K562 (cell line): Measurements from ENCODE around the gene CBLC. TPM values are rescaled to one million over a fixed set of nuclear protein-coding genes. Genes with fewer than 3 reads are reported as not detected.
A peak's percentile ranks its signal among the peaks of the same experiment; 100 is the strongest.

Experiments used
- ATAC-seq: fragments of 200-7000 bp; cut with Tn5 transposase; 3 replicates; pipeline ENCODE4 v1.9.1; 2020; ENCODE audit warnings: moderate library complexity
- BruUV-seq: library from RNA; stranded (reverse); fragments of 400-500 nt; replicated peaks from 2 replicates; lab custom pipeline; 2021; lab: Mats Ljungman, UMichigan
- CTCF ChIA-PET: fragments of 300-600 bp; formaldehyde crosslinking; extraction: SDS; loops from one replicate; lab custom pipeline; 2021; ENCODE audit warnings: low intra/inter-chr PET ratio; lab: Yijun Ruan, JAX
- POLR2A ChIA-PET: fragments of 300-600, 350-650 bp; sonication (Branson Sonifier 250); formaldehyde crosslinking; extraction: SDS; loops from one replicate; lab custom pipeline; 2021; ENCODE audit warnings: antibody characterized with exemption, inconsistent platforms; lab: Yijun Ruan, JAX
- DNase-seq, 4 experiments: peaks; one replicate each; pipeline versions ENCODE4 v3.0.0 to v3.0.0-alpha.2; 2011 to 2018; ENCODE audit warnings: low spot score in 3 of 4, mixed read lengths in 3 of 4; ENCODE audit errors: extremely low read depth in 1 of 4
- FAIRE-seq: peaks from 2 replicates; lab custom pipeline; 2011; peaks lifted over from hg19 to GRCh38; lab: Jason Lieb, UNC
- H2AFZ ChIP-seq: 2 replicates; pipeline ENCODE4 v1.6.0; 2011; ENCODE audit warnings: low read depth, low read length, control low read depth, inconsistent platforms
- H3K27ac ChIP-seq: fragments of 200-600 bp; 3 replicates; pipeline ENCODE4 v1.8.0; 2011; ENCODE audit warnings: low read depth, mild to moderate bottlenecking, control low read depth, inconsistent platforms, low read length, moderate library complexity, mixed read lengths; ENCODE audit errors: extremely low read depth
- H3K27me3 ChIP-seq, 2 experiments: fragments of 300-600 bp in 1 of 2; 2 replicates in 1 of 2; 3 replicates in 1 of 2; pipeline versions ENCODE4 v1.6.0 to v1.8.0; 2011; ENCODE audit warnings: inconsistent platforms in 2 of 2, low read length in 2 of 2, mild to moderate bottlenecking in 1 of 2, mixed read lengths in 1 of 2, moderate library complexity in 1 of 2; ENCODE audit not compliant: control insufficient read depth in 2 of 2, insufficient read depth in 2 of 2
- H3K36me3 ChIP-seq: fragments of 300-600 bp; 3 replicates; pipeline ENCODE4 v1.8.0; 2011; ENCODE audit warnings: mild to moderate bottlenecking, low read length, inconsistent platforms; ENCODE audit not compliant: control insufficient read depth, insufficient read depth
- H3K4me1 ChIP-seq, 2 experiments: fragments of 200-600 bp in 1 of 2; replicated peaks in 1 of 2; 2 replicates in 1 of 2; 3 replicates in 1 of 2; pipeline versions ENCODE4 v1.5.1 to v1.8.0; 2011; ENCODE audit warnings: inconsistent platforms in 2 of 2, low read length in 2 of 2, mild to moderate bottlenecking in 1 of 2, mixed read lengths in 1 of 2, moderate library complexity in 1 of 2; ENCODE audit not compliant: control insufficient read depth in 2 of 2, insufficient read depth in 2 of 2
- H3K4me2 ChIP-seq: 2 replicates; pipeline ENCODE4 v1.6.1; 2011; ENCODE audit warnings: low read length, control low read depth, inconsistent platforms, mixed read lengths; ENCODE audit not compliant: insufficient read depth
- H3K4me3 ChIP-seq: fragments of 200-600 bp; sonication (generic), shearing (Covaris generic); 2 replicates; pipeline ENCODE4 v1.5.1; 2016; ENCODE audit warnings: control low read depth, inconsistent platforms
- H3K79me2 ChIP-seq: fragments of 200-600 bp; 3 replicates; pipeline ENCODE4 v1.8.0; 2011; ENCODE audit warnings: low read length, inconsistent platforms; ENCODE audit not compliant: control insufficient read depth, insufficient read depth
- H3K9ac ChIP-seq, 2 experiments: 2 replicates each; pipeline versions ENCODE4 v1.6.0 to v1.6.1; 2011; ENCODE audit warnings: low read depth in 2 of 2, low read length in 2 of 2, control low read depth in 1 of 2, inconsistent platforms in 1 of 2, mild to moderate bottlenecking in 1 of 2, mixed read lengths in 1 of 2; ENCODE audit not compliant: insufficient read depth in 1 of 2
- H3K9me1 ChIP-seq: one replicate; pipeline ENCODE4 v1.6.0; 2011; ENCODE audit warnings: inconsistent platforms, mild to moderate bottlenecking, low read length, moderate library complexity; ENCODE audit not compliant: control insufficient read depth, insufficient read depth
- H3K9me3 ChIP-seq: replicated peaks from 2 replicates; pipeline ENCODE4 v1.5.1; 2011; ENCODE audit warnings: low read depth, low read length, inconsistent platforms; ENCODE audit not compliant: control insufficient read depth, insufficient read depth
- H4K20me1 ChIP-seq: replicated peaks from 2 replicates; pipeline ENCODE4 v1.6.1; 2011; ENCODE audit warnings: low read length, inconsistent platforms, mixed read lengths; ENCODE audit not compliant: control insufficient read depth, insufficient read depth
- CHD4 ChIP-seq: fragments of 200-600 bp; sonication (generic); IDR thresholded peaks from 3 replicates; pipeline ENCODE4 v1.6.1; 2012; ENCODE audit warnings: low read depth, mild to moderate bottlenecking, mixed read lengths, low read length, inconsistent platforms; ENCODE audit not compliant: insufficient read depth, insufficient replicate concordance, poor library complexity, severe bottlenecking
- ELF1 ChIP-seq: fragments of 200-800 bp; sonication (Bioruptor generic); IDR thresholded peaks from 2 replicates; pipeline ENCODE4 v1.6.1; 2016; ENCODE audit warnings: missing genetic modification characterization, missing compliant biosample characterization
- HCFC1 ChIP-seq: IDR thresholded peaks from 2 replicates; pipeline ENCODE4 v1.6.1; 2012; ENCODE audit warnings: low read depth, low read length, improper control_type of control experiment
- NONO ChIP-seq, 2 experiments: fragments of 200-400 bp in 1 of 2; fragments of 450-650 bp in 1 of 2; formaldehyde crosslinking in 1 of 2; IDR thresholded peaks; 2 replicates each; pipeline ENCODE4 v1.6.1; 2017; ENCODE audit warnings: low read depth in 2 of 2, mild to moderate bottlenecking in 2 of 2, moderate library complexity in 2 of 2, low read length in 1 of 2
- RBBP5 ChIP-seq: fragments of 200-600 bp; sonication (generic); IDR thresholded peaks from 2 replicates; pipeline ENCODE4 v1.6.1; 2012; ENCODE audit warnings: borderline replicate concordance, mild to moderate bottlenecking, low read length, control low read depth, inconsistent platforms; ENCODE audit not compliant: insufficient read depth, poor library complexity, severe bottlenecking
- RBM34 ChIP-seq: fragments of 200-400 bp; formaldehyde crosslinking; IDR thresholded peaks from 2 replicates; pipeline ENCODE4 v1.6.1; 2018; ENCODE audit warnings: low read length, borderline replicate concordance; ENCODE audit not compliant: insufficient read depth
- SPI1 ChIP-seq: IDR thresholded peaks from 2 replicates; pipeline ENCODE4 v1.6.1; 2011; ENCODE audit warnings: low read depth, low read length, control low read depth, borderline replicate concordance
- ZFP30 ChIP-seq: fragments of 250-450 bp; sonication (Bioruptor Pico); IDR thresholded peaks from 2 replicates; pipeline ENCODE4 v1.8.0; 2022; ENCODE audit warnings: moderate library complexity, mild to moderate bottlenecking, inconsistent platforms, borderline replicate concordance
- WGBS: fragments of 100-300 bp; shearing (Covaris generic); methylation state at CpG from one replicate; pipeline ENCODE4 v1.1.6; 2016; ENCODE audit warnings: low coverage, mixed read lengths; ENCODE audit not compliant: insufficient coverage; ENCODE audit errors: missing lambda C conversion rate; 5-methylcytosine and 5-hydroxymethylcytosine counted together
- in situ Hi-C: fragments of 300-500 bp; cut with MboI; formaldehyde crosslinking; loops from 4 replicates; pipeline ENCODE4 v1.15.0; 2018; ENCODE audit warnings: inconsistent platforms, mixed read lengths
- intact Hi-C: fragments of 100-400 bp; cut with micrococcal nuclease; formaldehyde crosslinking; loops from 2 replicates; pipeline ENCODE4 v1.14.2; 2022
- polyA plus RNA-seq, 8 experiments: library from polyadenylated mRNA; depleted of rRNA in 4 of 8; stranded (reverse) in 5 of 8; unstranded in 3 of 8; fragments of >200 nt; fragmentation: Nextera tagmentation in 2 of 8; fragmentation: Illumina TruSeq in 1 of 8; extraction: Ambion mirVana in 2 of 8; extraction: Trizol in 1 of 8; gene quantifications; 2 replicates each; pipeline versions ENCODE4 v1.2.1 to v1.2.3, GENCODE V29; 2011 to 2014; ENCODE audit warnings: inconsistent platforms in 1 of 8, missing spikeins in 1 of 8
- total RNA-seq, 7 experiments: library from RNA; depleted of rRNA in 6 of 7; stranded (reverse); fragments of >200 nt in 6 of 7; fragmentation: Illumina TruSeq in 2 of 7; extraction: Trizol in 2 of 7; gene quantifications; 2 replicates each; pipeline versions ENCODE4 v1.2.1 to v1.2.3, GENCODE V29; 2011 to 2021; ENCODE audit warnings: low replicate concordance in 1 of 7

The CBLC gene
- total and polyA plus RNA-seq, 9 of the 15 experiments (the other 6 are each of a cell fraction or from before 2014, with no cell fraction given): 0.09 TPM; not detected in 8

GRCh38 chr19:44809577-44810233 is 32.0 kb downstream of the CBLC start:
- no peak overlapping the region for H3K27ac ChIP-seq
- FAIRE-seq: no peak
- peak overlapping the region; percentile 34 to 87; a peak in 3 of 4 replicates for H3K9ac ChIP-seq
- WGBS: 49% methylated on average over 4 of the region's 7 CpGs
- no peaks in the 10 kb centered on the region for H4K20me1 ChIP-seq
- peaks cover 3 to 19% of the 10 kb centered on the region in 2 experiments; a peak in 3 of 5 replicates for H3K27me3 ChIP-seq
- in situ Hi-C loops: no loop called here
- H2AFZ ChIP-seq: no peak overlapping the region; the same call in 1 of the 2 replicates
- CTCF ChIA-PET: no interaction called here
- H3K79me2 ChIP-seq: no peaks in the 10 kb centered on the region
- H3K9me1 ChIP-seq: no peaks in the 10 kb centered on the region
- peaks cover 10 to 36% of the 10 kb centered on the region in 2 experiments; a peak in 4 of 5 replicates for H3K4me1 ChIP-seq
- POLR2A ChIA-PET: interaction anchor here (0.6 to 0.9 kb wide), 2 partner anchors 11 to 33 kb away, joined by 3 read pairs; no protein-coding TSS in a partner anchor
- TF ChIP-seq CHD4 (no peak), ZFP30 (no peak), ELF1 (tag) (no peak), RBBP5 (no peak), SPI1 (no peak), NONO (IDR thresholded peaks at IDR 0.05; ENCODE audit: low read depth in 2 of 2, low read length in 1 of 2) (no peak), HCFC1 (no peak), RBM34 (no peak)
- no TSS peak for BruUV-seq
- H3K9me3 ChIP-seq: no peaks in the 10 kb centered on the region
- H3K4me2 ChIP-seq: no peak overlapping the region; the same call in 1 of the 2 replicates
- ATAC-seq: no peak
- intact Hi-C loops: no loop called here
- H3K36me3 ChIP-seq: no peaks in the 10 kb centered on the region
- DNase-seq: peak in 1 of 4 experiments; percentile 8
- H3K4me3 ChIP-seq: no peak overlapping the region
